Measurements from ENCODE around the gene BET1.
"Not testable (repeated sequence)": the region's sequence is repeated elsewhere in the genome, so short reads cannot be mapped to it uniquely, and the experiment has no call there.

BET1 gene

DNA sequence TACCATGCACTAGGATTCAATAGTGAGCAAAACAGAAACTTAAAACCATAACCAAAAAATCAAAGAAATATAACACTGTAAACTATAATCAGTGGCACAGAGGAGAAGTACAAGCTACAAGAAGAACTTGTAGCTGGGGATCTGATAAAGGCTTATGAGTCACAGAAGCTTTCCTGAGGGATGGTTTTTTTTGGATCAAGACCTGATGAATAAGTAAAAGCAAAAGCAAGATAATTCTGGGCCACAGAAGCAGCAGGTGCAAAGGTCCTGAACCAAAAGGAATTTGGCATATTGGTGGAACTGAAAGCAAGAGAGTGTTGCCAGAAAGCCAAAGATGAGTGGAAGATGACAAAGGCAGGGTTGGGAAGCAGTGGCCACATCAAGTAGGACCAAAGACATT, 37.4 kb upstream of the BET1 start:
- no peak overlapping the region for H3K4me3 ChIP-seq (ENCODE audit: low read depth, low read length)
- peaks cover 2% of the 10 kb centered on the region for H3K4me1 ChIP-seq (ENCODE audit: control insufficient read depth, insufficient read depth, low read length)
- H3K36me3 ChIP-seq (ENCODE audit: control insufficient read depth, insufficient read depth, low read length) = no peaks in the 10 kb centered on the region
- no peak overlapping the region for H3K9ac ChIP-seq (ENCODE audit: low read depth, low read length)
- no peaks in the 10 kb centered on the region for H3K9me3 ChIP-seq (ENCODE audit: control insufficient read depth, insufficient read depth, low read length)
- H3K27me3 ChIP-seq (ENCODE audit: control insufficient read depth, insufficient read depth, low read length) = no peaks in the 10 kb centered on the region

DNA sequence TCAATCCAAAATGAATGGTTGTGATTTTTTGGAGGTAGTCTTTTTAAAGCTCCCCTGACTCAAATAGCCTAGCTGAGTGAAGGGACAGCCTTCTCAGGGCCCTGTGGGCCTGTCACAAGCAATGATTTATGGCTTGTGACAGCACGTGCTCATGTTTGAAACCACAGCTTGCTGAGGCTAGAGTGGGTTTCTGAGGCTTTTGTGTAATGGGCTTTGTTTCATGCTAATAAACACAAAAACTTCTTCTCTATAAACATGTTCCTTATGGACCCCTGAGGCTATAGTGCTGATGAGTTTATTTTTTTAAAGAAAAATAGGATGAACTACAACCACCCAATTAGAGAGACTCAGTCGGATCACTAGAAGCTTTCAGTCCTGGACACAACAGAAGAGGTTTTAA, 36.1 kb upstream of the BET1 start:
- Histone ChIP-seq H3K36me3 (ENCODE audit: control insufficient read depth, insufficient read depth, low read length) (no peaks in the 10 kb centered on the region), H3K4me1 (ENCODE audit: control insufficient read depth, insufficient read depth, low read length) (peaks cover 2% of the 10 kb centered on the region), H3K27me3 (ENCODE audit: control insufficient read depth, insufficient read depth, low read length) (no peaks in the 10 kb centered on the region)

GRCh38 chr7:94039368-94040035, 35.3 kb upstream of the BET1 start:
- H3K4me1 ChIP-seq (ENCODE audit: control insufficient read depth, insufficient read depth, low read length) = peaks cover 2% of the 10 kb centered on the region
- H3K4me3 ChIP-seq (ENCODE audit: low read depth, low read length) = no peak overlapping the region
- no peaks in the 10 kb centered on the region for H3K36me3 ChIP-seq (ENCODE audit: control insufficient read depth, insufficient read depth, low read length)
- H3K27me3 ChIP-seq (ENCODE audit: control insufficient read depth, insufficient read depth, low read length) = no peaks in the 10 kb centered on the region
- H3K9me3 ChIP-seq (ENCODE audit: control insufficient read depth, insufficient read depth, low read length) = no peaks in the 10 kb centered on the region
- H3K9ac ChIP-seq (ENCODE audit: low read depth, low read length) = no peak overlapping the region

More for the DNA sequence above, 36.1 kb upstream of the BET1 start:
- Histone ChIP-seq H3K9ac (ENCODE audit: low read depth, low read length) (no peak overlapping the region), H3K4me3 (ENCODE audit: low read depth, low read length) (no peak overlapping the region), H3K9me3 (ENCODE audit: control insufficient read depth, insufficient read depth, low read length) (no peaks in the 10 kb centered on the region)

- no peaks in the 10 kb centered on the region for H3K36me3 ChIP-seq (ENCODE audit: control insufficient read depth, insufficient read depth, low read length)
- no peaks in the 10 kb centered on the region for H3K4me1 ChIP-seq (ENCODE audit: control insufficient read depth, insufficient read depth, low read length)
- no peaks in the 10 kb centered on the region for H3K9me3 ChIP-seq (ENCODE audit: control insufficient read depth, insufficient read depth, low read length)
- H3K27me3 ChIP-seq (ENCODE audit: control insufficient read depth, insufficient read depth, low read length) = no peaks in the 10 kb centered on the region
- no peak overlapping the region for H3K4me3 ChIP-seq (ENCODE audit: low read depth, low read length)
- H3K9ac ChIP-seq (ENCODE audit: low read depth, low read length) = no peak overlapping the region
Observed at GRCh38 chr7:94031865-94032264, 27.7 kb upstream of the BET1 start.

DNA sequence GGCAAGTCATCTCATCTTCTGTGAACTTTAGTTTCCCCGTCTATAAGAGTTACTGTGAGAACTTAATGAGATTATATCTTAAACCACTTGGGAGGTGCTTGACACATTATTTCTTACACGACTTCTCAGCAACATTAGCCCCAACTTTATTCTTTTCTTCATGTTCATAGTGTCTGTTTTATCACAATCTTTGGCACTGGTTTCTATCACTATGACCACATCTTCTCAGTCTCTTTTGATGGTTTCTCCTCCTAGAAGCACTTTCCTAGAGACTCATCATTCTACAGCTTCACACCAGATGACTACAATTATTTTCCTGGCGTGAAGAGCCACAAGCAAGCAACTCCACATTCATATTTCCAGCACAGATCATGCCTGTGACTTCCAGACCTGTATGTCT, 26.5 kb upstream of the BET1 start:
- H3K36me3 ChIP-seq (ENCODE audit: control insufficient read depth, insufficient read depth, low read length) = no peaks in the 10 kb centered on the region
- no peaks in the 10 kb centered on the region for H3K9me3 ChIP-seq (ENCODE audit: control insufficient read depth, insufficient read depth, low read length)
- no peak overlapping the region for H3K4me3 ChIP-seq (ENCODE audit: low read depth, low read length)
- no peak overlapping the region for H3K9ac ChIP-seq (ENCODE audit: low read depth, low read length)
- H3K27me3 ChIP-seq (ENCODE audit: control insufficient read depth, insufficient read depth, low read length) = no peaks in the 10 kb centered on the region
- H3K4me1 ChIP-seq (ENCODE audit: control insufficient read depth, insufficient read depth, low read length) = no peaks in the 10 kb centered on the region

DNA sequence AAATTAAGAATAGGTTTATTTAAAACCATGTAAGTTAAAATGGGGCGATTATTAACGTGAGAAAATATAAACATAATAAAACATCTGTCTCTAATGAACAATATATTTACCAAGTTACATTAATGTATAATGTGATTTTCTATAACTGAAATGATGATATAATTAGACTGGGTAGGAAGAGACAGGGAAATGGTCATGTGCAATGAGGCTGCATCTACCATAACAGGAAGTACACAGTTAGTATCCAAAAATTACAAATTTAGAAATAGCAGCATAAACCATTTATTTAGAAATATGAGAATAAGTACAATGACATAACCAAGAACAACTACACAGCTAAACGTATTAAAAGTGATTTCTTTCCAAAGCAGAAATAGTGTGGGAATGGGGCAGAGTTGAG, 25.8 kb upstream of the BET1 start:
- Histone ChIP-seq H3K36me3 (ENCODE audit: control insufficient read depth, insufficient read depth, low read length) (no peaks in the 10 kb centered on the region), H3K4me3 (ENCODE audit: low read depth, low read length) (no peak overlapping the region), H3K9ac (ENCODE audit: low read depth, low read length) (no peak overlapping the region), H3K4me1 (ENCODE audit: control insufficient read depth, insufficient read depth, low read length) (no peaks in the 10 kb centered on the region), H3K9me3 (ENCODE audit: control insufficient read depth, insufficient read depth, low read length) (no peaks in the 10 kb centered on the region), H3K27me3 (ENCODE audit: control insufficient read depth, insufficient read depth, low read length) (no peaks in the 10 kb centered on the region)

DNA sequence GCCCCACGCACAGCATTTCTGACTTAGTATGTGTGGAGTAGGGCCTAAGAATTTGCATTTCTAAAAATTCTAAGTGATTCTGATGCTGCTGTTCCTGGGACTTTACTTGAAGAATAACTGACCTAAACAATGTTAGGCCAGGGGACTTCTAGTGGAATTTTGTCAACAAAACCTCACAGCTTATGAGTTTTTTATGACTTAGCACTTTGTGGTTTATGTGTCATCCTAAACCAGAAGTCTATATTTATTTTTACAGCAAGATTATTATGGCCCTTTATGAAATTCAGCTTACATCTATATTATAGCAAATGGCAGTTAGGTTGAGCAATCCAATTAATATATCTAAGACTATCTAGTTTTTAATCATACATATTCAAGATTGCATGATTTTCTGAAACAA, 24.6 kb upstream of the BET1 start:
- Histone ChIP-seq H3K27me3 (ENCODE audit: control insufficient read depth, insufficient read depth, low read length) (no peaks in the 10 kb centered on the region), H3K9ac (ENCODE audit: low read depth, low read length) (no peak overlapping the region), H3K36me3 (ENCODE audit: control insufficient read depth, insufficient read depth, low read length) (no peaks in the 10 kb centered on the region), H3K9me3 (ENCODE audit: control insufficient read depth, insufficient read depth, low read length) (no peaks in the 10 kb centered on the region), H3K4me1 (ENCODE audit: control insufficient read depth, insufficient read depth, low read length) (no peaks in the 10 kb centered on the region), H3K4me3 (ENCODE audit: low read depth, low read length) (no peak overlapping the region)

GRCh38 chr7:94026619-94027018, 22.5 kb upstream of the BET1 start:
- not testable (repeated sequence) for H3K9ac ChIP-seq (ENCODE audit: low read depth, low read length); H3K4me3 ChIP-seq (ENCODE audit: low read depth, low read length); H3K4me1 ChIP-seq (ENCODE audit: control insufficient read depth, insufficient read depth, low read length); H3K36me3 ChIP-seq (ENCODE audit: control insufficient read depth, insufficient read depth, low read length); H3K27me3 ChIP-seq (ENCODE audit: control insufficient read depth, insufficient read depth, low read length); H3K9me3 ChIP-seq (ENCODE audit: control insufficient read depth, insufficient read depth, low read length)

DNA sequence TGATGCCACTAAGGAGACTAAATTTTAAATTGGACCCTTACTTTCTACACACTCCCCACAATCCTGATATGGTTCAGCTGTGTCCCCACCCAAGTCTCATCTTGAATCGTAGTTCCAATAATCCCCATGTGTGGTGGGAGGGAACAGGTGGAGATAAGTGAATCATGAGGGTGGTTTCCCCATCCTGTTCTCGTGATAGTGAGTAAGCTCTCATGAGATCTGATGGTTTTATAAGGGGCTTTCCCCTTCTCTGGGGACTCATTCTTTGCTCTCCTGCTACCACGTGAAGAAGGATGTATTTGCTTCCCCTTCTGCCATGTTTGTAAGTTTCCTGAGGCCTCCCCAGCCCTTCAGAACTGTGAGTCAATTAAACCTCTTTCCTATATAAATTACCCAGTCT, 18.4 kb upstream of the BET1 start:
- Histone ChIP-seq H3K9me3 (ENCODE audit: control insufficient read depth, insufficient read depth, low read length) (no peaks in the 10 kb centered on the region), H3K4me1 (ENCODE audit: control insufficient read depth, insufficient read depth, low read length) (no peaks in the 10 kb centered on the region), H3K9ac (ENCODE audit: low read depth, low read length) (no peak overlapping the region), H3K36me3 (ENCODE audit: control insufficient read depth, insufficient read depth, low read length) (no peaks in the 10 kb centered on the region), H3K27me3 (ENCODE audit: control insufficient read depth, insufficient read depth, low read length) (no peaks in the 10 kb centered on the region), H3K4me3 (ENCODE audit: low read depth, low read length) (no peak overlapping the region)

GRCh38 chr7:94016786-94017185, 12.6 kb upstream of the BET1 start:
- H3K27me3 ChIP-seq (ENCODE audit: control insufficient read depth, insufficient read depth, low read length) = no peaks in the 10 kb centered on the region
- no peaks in the 10 kb centered on the region for H3K9me3 ChIP-seq (ENCODE audit: control insufficient read depth, insufficient read depth, low read length)
- no peaks in the 10 kb centered on the region for H3K4me1 ChIP-seq (ENCODE audit: control insufficient read depth, insufficient read depth, low read length)
- H3K36me3 ChIP-seq (ENCODE audit: control insufficient read depth, insufficient read depth, low read length) = no peaks in the 10 kb centered on the region
- H3K4me3 ChIP-seq (ENCODE audit: low read depth, low read length) = no peak overlapping the region
- H3K9ac ChIP-seq (ENCODE audit: low read depth, low read length) = no peak overlapping the region

- Histone ChIP-seq H3K4me3 (ENCODE audit: low read depth, low read length) (no peak overlapping the region), H3K9me3 (ENCODE audit: control insufficient read depth, insufficient read depth, low read length) (no peaks in the 10 kb centered on the region), H3K9ac (ENCODE audit: low read depth, low read length) (no peak overlapping the region), H3K27me3 (ENCODE audit: control insufficient read depth, insufficient read depth, low read length) (no peaks in the 10 kb centered on the region), H3K4me1 (ENCODE audit: control insufficient read depth, insufficient read depth, low read length) (no peaks in the 10 kb centered on the region), H3K36me3 (ENCODE audit: control insufficient read depth, insufficient read depth, low read length) (no peaks in the 10 kb centered on the region)
Observed at GRCh38 chr7:94015538-94015937, 11.4 kb upstream of the BET1 start.

DNA sequence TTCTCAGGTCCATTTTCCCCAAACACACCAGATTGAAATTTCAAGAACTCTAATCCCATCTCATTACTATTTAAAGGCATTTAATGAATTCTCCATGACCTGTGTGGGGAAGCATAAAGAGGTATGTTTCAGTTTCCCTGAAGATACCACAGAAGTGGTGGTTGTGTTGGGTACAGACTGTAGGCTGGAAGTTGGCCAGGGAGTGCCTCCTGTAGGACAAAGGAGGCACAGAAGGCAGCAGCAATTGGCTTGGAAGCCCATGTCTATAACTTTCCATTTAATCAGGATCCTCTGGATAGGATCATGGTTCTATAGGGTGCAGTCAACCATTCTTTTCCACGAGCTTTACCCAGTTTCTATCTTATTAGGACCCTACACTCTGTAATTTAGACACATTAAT, 8.6 kb upstream of the BET1 start:
- Histone ChIP-seq H3K27me3 (ENCODE audit: control insufficient read depth, insufficient read depth, low read length) (no peaks in the 10 kb centered on the region), H3K4me3 (ENCODE audit: low read depth, low read length) (no peak overlapping the region), H3K36me3 (ENCODE audit: control insufficient read depth, insufficient read depth, low read length) (no peaks in the 10 kb centered on the region), H3K9ac (ENCODE audit: low read depth, low read length) (no peak overlapping the region), H3K9me3 (ENCODE audit: control insufficient read depth, insufficient read depth, low read length) (no peaks in the 10 kb centered on the region), H3K4me1 (ENCODE audit: control insufficient read depth, insufficient read depth, low read length) (no peaks in the 10 kb centered on the region)

All from iPS-15b (cell line).